SK-N-SH (cell line): Measurements from ENCODE around the gene FAM89B. TPM values are rescaled to one million over a fixed set of nuclear protein-coding genes. Genes with fewer than 3 reads are reported as not detected.

Source experiments
- CTCF ChIA-PET: fragments of 300-600, 350-600 bp; formaldehyde crosslinking; extraction: SDS; loops from one replicate; lab custom pipeline; 2021; lab: Yijun Ruan, JAX
- POLR2A ChIA-PET: fragments of 350-600 bp; sonication (Branson Sonifier 250); formaldehyde crosslinking; extraction: SDS; loops from one replicate; lab custom pipeline; 2020; ENCODE audit warnings: antibody characterized with exemption, inconsistent platforms; lab: Yijun Ruan, JAX
- DNase-seq: peaks from one replicate; pipeline ENCODE4 v3.0.0; 2012
- H2AFZ ChIP-seq: fragments of 200-600 bp; sonication (generic); 2 replicates; pipeline ENCODE4 v1.8.1; 2016; ENCODE audit warnings: antibody characterized with exemption, mild to moderate bottlenecking, low read depth
- H3F3A ChIP-seq: fragments of 200-600 bp; sonication (generic); replicated peaks from 2 replicates; pipeline ENCODE3; 2016; ENCODE audit warnings: antibody characterized with exemption, mild to moderate bottlenecking; ENCODE audit not compliant: insufficient read depth
- H3K27ac ChIP-seq, 2 experiments: fragments of 200-500 bp in 1 of 2; fragments of 200-600 bp in 1 of 2; sonication (Bioruptor generic) in 1 of 2; sonication (generic), shearing (Covaris generic) in 1 of 2; 2 replicates each; pipeline versions ENCODE4 v1.5.1 to v1.6.1; 2014 to 2016; ENCODE audit warnings: low read depth in 2 of 2, inconsistent platforms in 1 of 2, low read length in 1 of 2, mild to moderate bottlenecking in 1 of 2, mixed read lengths in 1 of 2
- H3K27me3 ChIP-seq: fragments of 200-600 bp; sonication (generic), shearing (Covaris generic); 2 replicates; pipeline ENCODE4 v1.6.1; 2016; ENCODE audit warnings: mixed run types; ENCODE audit not compliant: insufficient read depth
- H3K36me3 ChIP-seq, 2 experiments: fragments of 200-500 bp in 1 of 2; fragments of 200-600 bp in 1 of 2; sonication (Bioruptor generic) in 1 of 2; sonication (generic) in 1 of 2; replicated peaks in 1 of 2; 2 replicates each; pipeline versions ENCODE3 to v1.5.1; 2014 to 2016; ENCODE audit warnings: low read length in 1 of 2, mild to moderate bottlenecking in 1 of 2; ENCODE audit not compliant: insufficient read depth in 2 of 2, control insufficient read depth in 1 of 2
- H3K4me1 ChIP-seq, 2 experiments: fragments of 200-500 bp in 1 of 2; fragments of 200-600 bp in 1 of 2; sonication (Bioruptor generic) in 1 of 2; sonication (generic), shearing (Covaris generic) in 1 of 2; 2 replicates each; pipeline versions ENCODE4 v1.5.1 to v1.6.1; 2014 to 2016; ENCODE audit warnings: low read depth in 1 of 2, low read length in 1 of 2, mixed run types in 1 of 2; ENCODE audit not compliant: insufficient read depth in 2 of 2, control insufficient read depth in 1 of 2
- H3K4me2 ChIP-seq: fragments of 200-600 bp; sonication (generic), shearing (Covaris generic); 2 replicates; pipeline ENCODE4 v1.6.1; 2017; ENCODE audit warnings: mixed run types
- H3K4me3 ChIP-seq, 2 experiments: fragments of 200-500 bp in 1 of 2; fragments of 200-600 bp in 1 of 2; sonication (Bioruptor generic) in 1 of 2; sonication (generic), shearing (Covaris generic) in 1 of 2; 2 replicates each; pipeline versions ENCODE4 v1.5.1 to v1.8.1; 2014 to 2016; ENCODE audit warnings: low read depth in 2 of 2, inconsistent platforms in 1 of 2, low read length in 1 of 2, mild to moderate bottlenecking in 1 of 2, mixed read lengths in 1 of 2, moderate library complexity in 1 of 2
- H3K79me2 ChIP-seq: fragments of 200-600 bp; sonication (generic); 2 replicates; pipeline ENCODE4 v1.8.1; 2017; ENCODE audit warnings: mild to moderate bottlenecking; ENCODE audit not compliant: insufficient read depth
- H3K9ac ChIP-seq: fragments of 200-600 bp; sonication (generic); 2 replicates; pipeline ENCODE4 v1.6.1; 2017; ENCODE audit warnings: mixed run types
- H3K9me2 ChIP-seq: fragments of 200-600 bp; sonication (generic); 2 replicates; pipeline ENCODE4 v1.6.1; 2017; ENCODE audit warnings: mixed run types
- H3K9me3 ChIP-seq: fragments of 200-600 bp; sonication (generic); 2 replicates; pipeline ENCODE4 v1.6.1; 2017; ENCODE audit warnings: mixed run types, mild to moderate bottlenecking, moderate library complexity
- H4K20me1 ChIP-seq: fragments of 200-600 bp; sonication (generic); 2 replicates; pipeline ENCODE4 v1.6.1; 2017; ENCODE audit warnings: mild to moderate bottlenecking, mixed run types; ENCODE audit not compliant: insufficient read depth
- CTCF ChIP-seq: fragments of 200-600 bp; sonication (generic); IDR thresholded peaks from 2 replicates; pipeline ENCODE4 v1.6.1; 2017; ENCODE audit warnings: antibody characterized with exemption, mild to moderate bottlenecking, moderate library complexity
- ELF1 ChIP-seq: IDR thresholded peaks from 2 replicates; pipeline ENCODE4 v1.4.0; 2012
- EZH2phosphoT487 ChIP-seq: fragments of 200-600 bp; sonication (generic); IDR thresholded peaks from 2 replicates; pipeline ENCODE4 v1.6.1; 2017; ENCODE audit warnings: low read depth, mixed run types, mild to moderate bottlenecking, antibody characterized with exemption, moderate library complexity, borderline replicate concordance
- GABPA ChIP-seq: IDR thresholded peaks from 2 replicates; pipeline ENCODE4 v1.4.0; 2012; ENCODE audit warnings: low read depth, mild to moderate bottlenecking
- MAX ChIP-seq: IDR thresholded peaks from 2 replicates; pipeline ENCODE4 v1.4.0; 2012; ENCODE audit warnings: low read depth
- MEF2A ChIP-seq: IDR thresholded peaks from 2 replicates; pipeline ENCODE4 v1.4.0; 2012; ENCODE audit warnings: low read depth, borderline replicate concordance
- MXI1 ChIP-seq: IDR thresholded peaks from 2 replicates; pipeline ENCODE4 v1.6.1; 2012; ENCODE audit warnings: mild to moderate bottlenecking, low read depth, low read length, improper control_type of control experiment
- PBX3 ChIP-seq: IDR thresholded peaks from 2 replicates; pipeline ENCODE4; 2012
- POLR2AphosphoS5 ChIP-seq: IDR thresholded peaks from 2 replicates; pipeline ENCODE4 v1.6.1; 2012; ENCODE audit warnings: low read depth, low read length
- RFX5 ChIP-seq: IDR thresholded peaks from 2 replicates; pipeline ENCODE4 v1.6.1; 2012; ENCODE audit warnings: mild to moderate bottlenecking, improper control_type of control experiment, low read length
- RXRA ChIP-seq: IDR thresholded peaks from 2 replicates; pipeline ENCODE4 v1.4.0; 2012; ENCODE audit warnings: low read depth, mild to moderate bottlenecking, borderline replicate concordance
- SIN3A ChIP-seq: IDR thresholded peaks from 2 replicates; pipeline ENCODE4 v1.6.1; 2012; ENCODE audit warnings: low read depth, mild to moderate bottlenecking, low read length, moderate library complexity, borderline replicate concordance
- TAF1 ChIP-seq: IDR thresholded peaks from 2 replicates; pipeline ENCODE4 v1.6.1; 2012; ENCODE audit warnings: low read depth, mild to moderate bottlenecking, low read length, moderate library complexity, borderline replicate concordance
- TCF12 ChIP-seq: IDR thresholded peaks from 2 replicates; pipeline ENCODE4 v1.4.0; 2012
- USF1 ChIP-seq: IDR thresholded peaks from 2 replicates; pipeline ENCODE4 v1.4.0; 2012; ENCODE audit warnings: low read depth, borderline replicate concordance
- USF2 ChIP-seq: fragments of 150-350 bp; IDR thresholded peaks from 2 replicates; pipeline ENCODE4 v1.6.1; 2017; ENCODE audit warnings: antibody characterized with exemption, low read length, low read depth, borderline replicate concordance
- YY1 ChIP-seq: IDR thresholded peaks from 2 replicates; pipeline ENCODE4 v1.4.0; 2012; ENCODE audit warnings: low read depth, mild to moderate bottlenecking
- WGBS: methylation state at CpG from one replicate; pipeline ENCODE4 v1.1.6; 2017; ENCODE audit warnings: low lambda C conversion rate; 5-methylcytosine and 5-hydroxymethylcytosine counted together
- polyA plus RNA-seq, 3 experiments: library from polyadenylated mRNA; depleted of rRNA; stranded (reverse); fragments of >200 nt; gene quantifications; 2 replicates each; pipeline ENCODE4 v1.2.3, GENCODE V29; 2012

Gene FAM89B
- polyA plus RNA-seq, 1 of the 3 experiments (the other 2 are of a cell fraction), result 65.3 TPM

GRCh38 chr11:65576232-65576866 is 4.0 kb downstream of the FAM89B start:
- CTCF ChIA-PET, result interaction anchor here (0.5 to 13.6 kb wide), 6 partner anchors 15 to 35 kb away, joined by 3 to 295 read pairs (median 4); partner anchors contain the start of gene KCNK7
- H4K20me1 ChIP-seq, result peaks cover 25% of the 10 kb centered on the region
- POLR2A ChIA-PET, result interaction anchor here (0.7 to 1.7 kb wide), 5 partner anchors 10 to 158 kb away, joined by 3 to 7 read pairs (median 4); partner anchors contain the start of gene SIPA1
- H3K9ac ChIP-seq, result peak overlapping the region; percentile 78
- peaks cover 40 to 48% of the 10 kb centered on the region in 2 experiments; a peak in 3 of 4 replicates for H3K4me1 ChIP-seq
- H3K27ac ChIP-seq, result peak overlapping the region; percentile 68 to 69
- peak overlapping the region; percentile 64 to 68 for H3K4me3 ChIP-seq
- H3K36me3 ChIP-seq, result peaks cover 22 to 34% of the 10 kb centered on the region in 2 experiments
- 25% methylated on average over 16 of the region's 26 CpGs for WGBS
- no peak for TF ChIP-seq ELF1
- no peak for TF ChIP-seq USF1
- no peak for TF ChIP-seq SIN3A
- no peak for TF ChIP-seq TCF12
- no peak for TF ChIP-seq GABPA
- TF ChIP-seq MEF2A, result no peak
- no peak for TF ChIP-seq MXI1
- no peak for TF ChIP-seq PBX3
- no peak for TF ChIP-seq MAX
- TF ChIP-seq POLR2AphosphoS5, result no peak
- TF ChIP-seq TAF1, result no peak
- no peaks in the 10 kb centered on the region for H3K9me3 ChIP-seq
- DNase-seq, result no peak
- no peaks in the 10 kb centered on the region for H3K9me2 ChIP-seq
- no peak overlapping the region for H2AFZ ChIP-seq
- H3F3A ChIP-seq, result peaks cover 38% of the 10 kb centered on the region
- H3K27me3 ChIP-seq, result no peaks in the 10 kb centered on the region
- H3K4me2 ChIP-seq, result peak overlapping the region; percentile 99
- peaks cover 52% of the 10 kb centered on the region for H3K79me2 ChIP-seq

GRCh38 chr11:65576867-65577755 is 4.8 kb downstream of the FAM89B start:
- Histone ChIP-seq H3K9ac (peak overlapping the region; percentile 78), H3K9me3 (no peaks in the 10 kb centered on the region), H3K79me2 (peaks cover 45% of the 10 kb centered on the region), H3K4me2 (peak overlapping the region; percentile 99), H3K27ac (peak overlapping the region; percentile 68 to 69; a peak in 3 of 4 replicates), H3K27me3 (no peaks in the 10 kb centered on the region), H3K36me3 (peaks cover 22 to 38% of the 10 kb centered on the region in 2 experiments), H4K20me1 (peaks cover 25% of the 10 kb centered on the region), H3K4me1 (peaks cover 32 to 40% of the 10 kb centered on the region in 2 experiments; a peak in 3 of 4 replicates), H3F3A (peaks cover 32% of the 10 kb centered on the region), H3K4me3 (peak overlapping the region; percentile 64 to 68), H2AFZ (no peak overlapping the region), H3K9me2 (no peaks in the 10 kb centered on the region)
- DNase-seq, result no peak
- WGBS, result 68% methylated on average over 8 of the region's 18 CpGs
- CTCF ChIA-PET, result interaction anchor here (0.8 to 13.6 kb wide), 5 partner anchors 14 to 36 kb away, joined by 3 to 295 read pairs (median 4); partner anchors contain the start of gene KCNK7
- POLR2A ChIA-PET, result interaction anchor here (1.0 to 1.7 kb wide), 4 partner anchors 10 to 18 kb away, joined by 3 to 7 read pairs (median 4); no protein-coding TSS in a partner anchor
- no peak; the same call in 1 of the 2 replicates for TF ChIP-seq PBX3
- no peak for TF ChIP-seq YY1
- TF ChIP-seq RFX5, result no peak
- no peak for TF ChIP-seq MEF2A
- peak; percentile 19; the same call in 1 of the 2 replicates for TF ChIP-seq TCF12
- TF ChIP-seq RXRA, result no peak
- TF ChIP-seq EZH2phosphoT487, result no peak
- no peak for TF ChIP-seq CTCF
- no peak for TF ChIP-seq USF2
- peak; percentile 62 for TF ChIP-seq MAX
- TF ChIP-seq SIN3A, result no peak
